RWPE1 (cell line): ENCODE measurements around the gene MYO5C.

Experiments
- CTCF ChIA-PET: fragments of 350-600 bp; sonication (Branson Sonifier 250); formaldehyde crosslinking; extraction: SDS; loops from one replicate; lab custom pipeline; 2021; lab: Yijun Ruan, JAX
- POLR2A ChIA-PET: fragments of 400-600 bp; formaldehyde crosslinking; extraction: SDS; loops from one replicate; lab custom pipeline; 2020; ENCODE audit warnings: antibody characterized with exemption; ENCODE audit not compliant: low non-redundant PET; lab: Yijun Ruan, JAX
- DNase-seq: peaks from one replicate; pipeline ENCODE4 v3.0.0; 2012; ENCODE audit warnings: low spot score
- H3K27ac ChIP-seq: fragments of 450-650 bp; 2 replicates; pipeline ENCODE4 v1.5.1; 2017
- CTCF ChIP-seq: fragments of 450-650 bp; conservative IDR thresholded peaks from 2 replicates; pipeline ENCODE4 v1.5.1; 2017; ENCODE audit warnings: low read depth, mild to moderate bottlenecking

The MYO5C gene

GRCh38 chr15:52294881-52295420 is 653 bp downstream of the MYO5C start:
- peak; percentile 5 for DNase-seq
- ChIA-PET POLR2A (interaction anchor here (0.6 to 1.0 kb wide), 2 partner anchors 9 to 62 kb away, joined by 3 read pairs; no protein-coding TSS in a partner anchor), CTCF (interaction anchor here (0.6 kb wide), 1 partner anchor 257 kb away, joined by 3 read pairs; no protein-coding TSS in a partner anchor)
- no peak overlapping the region for H3K27ac ChIP-seq
- TF ChIP-seq CTCF: no peak

- TF ChIP-seq CTCF: no peak
- H3K27ac ChIP-seq: no peak overlapping the region
- no peak for DNase-seq
- POLR2A ChIA-PET: no interaction called here
- CTCF ChIA-PET: interaction anchor here (0.6 kb wide), 1 partner anchor 440 kb away, joined by 8 read pairs; no protein-coding TSS in a partner anchor
Observed at GRCh38 chr15:52292780-52293392, 2.7 kb downstream of the MYO5C start.

- no peak for TF ChIP-seq CTCF
- no peak overlapping the region for H3K27ac ChIP-seq
- no peak for DNase-seq
- ChIA-PET CTCF (no interaction called here), POLR2A (interaction anchor here (0.6 kb wide), 1 partner anchor 28 kb away, joined by 3 read pairs; no protein-coding TSS in a partner anchor)
Observed at GRCh38 chr15:52291204-52291603, 4.4 kb downstream of the MYO5C start.

GRCh38 chr15:52290800-52291199 is 4.8 kb downstream of the MYO5C start:
- ChIA-PET POLR2A (interaction anchor here (0.6 kb wide), 1 partner anchor 28 kb away, joined by 3 read pairs; no protein-coding TSS in a partner anchor), CTCF (interaction anchor here (0.7 kb wide), 1 partner anchor 27 kb away, joined by 4 read pairs; no protein-coding TSS in a partner anchor)
- DNase-seq: no peak
- no peak for TF ChIP-seq CTCF
- no peak overlapping the region for H3K27ac ChIP-seq

- no peak for DNase-seq
- TF ChIP-seq CTCF: no peak
- POLR2A ChIA-PET: interaction anchor here (0.6 kb wide), 1 partner anchor 29 kb away, joined by 3 read pairs; no protein-coding TSS in a partner anchor
- no peak overlapping the region for H3K27ac ChIP-seq
- CTCF ChIA-PET: interaction anchor here (0.7 kb wide), 1 partner anchor 28 kb away, joined by 4 read pairs; no protein-coding TSS in a partner anchor
Observed at GRCh38 chr15:52290329-52290728, 5.3 kb downstream of the MYO5C start.

- CTCF ChIA-PET: interaction anchor here (1.4 kb wide), 1 partner anchor 33 kb away, joined by 5 read pairs; no protein-coding TSS in a partner anchor
- POLR2A ChIA-PET: no interaction called here
- TF ChIP-seq CTCF: no peak
- peak overlapping the region; percentile 53 for H3K27ac ChIP-seq
- peak; percentile 25 for DNase-seq
Observed at GRCh38 chr15:52289629-52290081, 5.9 kb downstream of the MYO5C start.
